Omental fat pad (tissue), 4 donors: ENCODE data around the gene REV3L. TPM values are rescaled to one million over a fixed set of nuclear protein-coding genes. Genes with fewer than 3 reads are reported as not detected.

Source experiments
- ATAC-seq: fragments of 150-250 bp; one replicate; pipeline ENCODE4 v1.9.1; 2016; ENCODE audit warnings: mild to moderate bottlenecking, moderate library complexity; ENCODE audit not compliant: low FRiP score
- DNase-seq: peaks from one replicate; pipeline ENCODE4 v3.0.0-alpha.2; 2019; ENCODE audit warnings: low spot score
- CTCF ChIP-seq, 3 donors: fragments of 450-650 bp; IDR thresholded peaks; one replicate each; pipeline ENCODE4 v1.5.1; 2016 to 2017; ENCODE audit warnings: antibody characterized with exemption in 3 of 3, mild to moderate bottlenecking in 3 of 3, moderate library complexity in 2 of 3
- total RNA-seq, 4 donors: library from RNA; depleted of rRNA; stranded (reverse); fragments of >200 nt; gene quantifications; one replicate each; pipeline ENCODE4 v1.1.0, GENCODE V29; 2016

Gene REV3L
- total RNA-seq, 4 donors from 2014 or later = 55.5 to 111 (median 63.2) TPM

GRCh38 chr6:111417181-111417585 is 65.8 kb downstream of the REV3L start:
- TF ChIP-seq CTCF (IDR thresholded peaks at IDR 0.05) = no peak
- DNase-seq (no peak), ATAC-seq (no peak)

GRCh38 chr6:111416529-111416928 is 66.5 kb downstream of the REV3L start:
- TF ChIP-seq CTCF (IDR thresholded peaks at IDR 0.05) = no peak

GRCh38 chr6:111414373-111414772 is 68.6 kb downstream of the REV3L start:
- DNase-seq (no peak), ATAC-seq (no peak)
- no peak for TF ChIP-seq CTCF (IDR thresholded peaks at IDR 0.05)

More at GRCh38 chr6:111416529-111416928, 66.5 kb downstream of the REV3L start:
- ATAC-seq = no peak
- DNase-seq = no peak

GRCh38 chr6:111411978-111412566 is 70.9 kb downstream of the REV3L start:
- no peak for DNase-seq
- no peak for ATAC-seq
- TF ChIP-seq CTCF (IDR thresholded peaks at IDR 0.05) = no peak

GRCh38 chr6:111411046-111411445 is 72.0 kb downstream of the REV3L start:
- no peak for TF ChIP-seq CTCF (IDR thresholded peaks at IDR 0.05)
- ATAC-seq (no peak), DNase-seq (no peak)

- no peak for TF ChIP-seq CTCF (IDR thresholded peaks at IDR 0.05)
- ATAC-seq (no peak), DNase-seq (no peak)
These were observed 72.6 kb downstream of the REV3L start for GRCh38 chr6:111410371-111410770.

- ATAC-seq (no peak), DNase-seq (no peak)
- TF ChIP-seq CTCF (IDR thresholded peaks at IDR 0.05) = no peak
These were observed 73.6 kb downstream of the REV3L start for GRCh38 chr6:111409430-111409829.
